Muscle of leg (tissue), 9 donors: ENCODE data around the gene SIGMAR1. TPM values are rescaled to one million over a fixed set of nuclear protein-coding genes. Genes with fewer than 3 reads are reported as not detected.

Source experiments
- polyA plus RNA-seq, 8 donors: library from polyadenylated mRNA; unstranded; fragments of 120-200 nt; gene quantifications; one replicate each; pipeline versions ENCODE4 v1.2.1 to v1.2.3, GENCODE V29; 2013; ENCODE audit warnings: inconsistent platforms in 1 of 8, low replicate concordance in 1 of 8; ENCODE audit not compliant: insufficient read length in 8 of 8, insufficient read depth in 1 of 8
- total RNA-seq: library from RNA; stranded (reverse); fragments of 120-200 nt; gene quantifications from one replicate; pipeline ENCODE4 v1.2.4, GENCODE V29; 2013

The SIGMAR1 gene
- total and polyA plus RNA-seq, 9 donors = 27.0 to 62.8 (median 56.6) TPM

Other genes with a start within 250 kb of the SIGMAR1 start
- gene FAM219A, start 179.2 kb downstream of the SIGMAR1 start, total RNA-seq = 6.0 TPM
- gene FAM219A, start 179.2 kb downstream of the SIGMAR1 start, polyA plus RNA-seq = 10 to 100 TPM; 10.6 to 13.3 (median 11.8) TPM
- gene DNAI1, start 179.0 kb downstream of the SIGMAR1 start, total RNA-seq = 0.13 TPM
- under 1 TPM in 3 of 8 donors, not detected in 5; 0.18 to 0.29 (median 0.25) TPM for gene DNAI1, start 179.0 kb downstream of the SIGMAR1 start, polyA plus RNA-seq
- gene ENHO, start 114.8 kb downstream of the SIGMAR1 start, total RNA-seq = 3.4 TPM
- gene ENHO, start 114.8 kb downstream of the SIGMAR1 start, polyA plus RNA-seq = 1 to 10 TPM; 2.8 to 6.1 (median 4.8) TPM
- gene CNTFR, start 48.1 kb downstream of the SIGMAR1 start, total RNA-seq = 22.1 TPM
- gene CNTFR, start 48.1 kb downstream of the SIGMAR1 start, polyA plus RNA-seq = 10 to 100 TPM; 32.6 to 88.6 (median 63.2) TPM
- 26.1 TPM for gene RPP25L, start 25.7 kb downstream of the SIGMAR1 start, total RNA-seq
- gene RPP25L, start 25.7 kb downstream of the SIGMAR1 start, polyA plus RNA-seq = 10 to 100 TPM; 20.4 to 25.9 (median 22.0) TPM
- 67.4 TPM for gene DCTN3, start 17.3 kb downstream of the SIGMAR1 start, total RNA-seq
- 10 to 100 TPM; 69.0 to 78.7 (median 71.4) TPM for gene DCTN3, start 17.3 kb downstream of the SIGMAR1 start, polyA plus RNA-seq
- 0.09 TPM for gene ARID3C, start 8.7 kb downstream of the SIGMAR1 start, total RNA-seq
- gene ARID3C, start 8.7 kb downstream of the SIGMAR1 start, polyA plus RNA-seq = under 1 TPM in 4 of 8 donors, not detected in 4; 0.07 to 0.15 (median 0.13) TPM
- gene GALT, start 8.9 kb upstream of the SIGMAR1 start, total RNA-seq = 43.5 TPM
- 10 to 100 TPM; 29.5 to 53.5 (median 40.4) TPM for gene GALT, start 8.9 kb upstream of the SIGMAR1 start, polyA plus RNA-seq
- gene IL11RA, start 14.4 kb upstream of the SIGMAR1 start, total RNA-seq = 142 TPM
- gene IL11RA, start 14.4 kb upstream of the SIGMAR1 start, polyA plus RNA-seq = 100 to 1,000 TPM in 7 of 8 donors, 10 to 100 TPM in 1; 95.8 to 181 (median 133) TPM
- gene CCL27, start 24.9 kb upstream of the SIGMAR1 start, total RNA-seq = 0.31 TPM
- gene CCL27, start 24.9 kb upstream of the SIGMAR1 start, polyA plus RNA-seq = 1 to 10 TPM in 1 of 8 donors, under 1 TPM in 6, not detected in 1; 0.53 to 1.1 (median 0.63) TPM
- 0.35 TPM for gene CCL19, start 53.5 kb upstream of the SIGMAR1 start, total RNA-seq
- gene CCL19, start 53.5 kb upstream of the SIGMAR1 start, polyA plus RNA-seq = under 1 TPM in 4 of 8 donors, not detected in 4; 0.16 to 0.48 (median 0.29) TPM
- 13.5 TPM for gene CCL21, start 72.3 kb upstream of the SIGMAR1 start, total RNA-seq
- gene CCL21, start 72.3 kb upstream of the SIGMAR1 start, polyA plus RNA-seq = 10 to 100 TPM in 6 of 8 donors, 1 to 10 TPM in 2; 4.4 to 25.2 (median 18.2) TPM